ENCODE results near the gene OTUD3. TPM values are rescaled to one million over a fixed set of nuclear protein-coding genes. Genes with fewer than 3 reads are reported as not detected.
"Not testable (repeated sequence)": the region's sequence is repeated elsewhere in the genome, so short reads cannot be mapped to it uniquely, and the experiment has no call there.

OTUD3 gene
- total RNA-seq, 6 experiments from 2014 or later, result 5.4 to 8.3 (median 7.5) TPM

- no peak for TF ChIP-seq CTCF (IDR thresholded peaks at IDR 0.05)
- Mint-ChIP-seq H3K36me3 (ENCODE audit: low read depth) (no peaks in the 10 kb centered on the region), H3K9me3 (no peaks in the 10 kb centered on the region), H3K4me3 (no peak overlapping the region), H3K27me3 (ENCODE audit: insufficient read depth) (peaks cover 16% of the 10 kb centered on the region), H3K4me1 (ENCODE audit: low read depth) (peaks cover 3% of the 10 kb centered on the region; the same call in 1 of the 2 replicates), H3K27ac (no peak overlapping the region)
- DNase-seq, result no peak
Measured at GRCh38 chr1:19923953-19924346, 41.8 kb downstream of the OTUD3 start.

GRCh38 chr1:19925342-19926070, 43.3 kb downstream of the OTUD3 start:
- TF ChIP-seq CTCF (IDR thresholded peaks at IDR 0.05), result no peak
- no peak overlapping the region for H3K27ac Mint-ChIP-seq
- H3K9me3 Mint-ChIP-seq, result peaks cover 2% of the 10 kb centered on the region; the same call in 1 of the 2 replicates
- no peak for DNase-seq
- no peaks in the 10 kb centered on the region for H3K4me1 Mint-ChIP-seq (ENCODE audit: low read depth)
- no peaks in the 10 kb centered on the region for H3K36me3 Mint-ChIP-seq (ENCODE audit: low read depth)
- H3K4me3 Mint-ChIP-seq, result no peak overlapping the region
- peaks cover 18% of the 10 kb centered on the region for H3K27me3 Mint-ChIP-seq (ENCODE audit: insufficient read depth)

- Mint-ChIP-seq H3K9me3 (peaks cover 12% of the 10 kb centered on the region), H3K27me3 (ENCODE audit: insufficient read depth) (peaks cover 21% of the 10 kb centered on the region), H3K4me3 (no peak overlapping the region), H3K36me3 (ENCODE audit: low read depth) (no peaks in the 10 kb centered on the region), H3K27ac (no peak overlapping the region), H3K4me1 (ENCODE audit: low read depth) (no peaks in the 10 kb centered on the region)
- TF ChIP-seq CTCF (IDR thresholded peaks at IDR 0.05), result no peak
- DNase-seq, result no peak
Measured at GRCh38 chr1:19926296-19927129, 44.3 kb downstream of the OTUD3 start.

- Mint-ChIP-seq H3K9me3 (peaks cover 17% of the 10 kb centered on the region), H3K27me3 (ENCODE audit: insufficient read depth) (peaks cover 21% of the 10 kb centered on the region)
- H3K27ac Mint-ChIP-seq; DNase-seq; H3K4me1 Mint-ChIP-seq (ENCODE audit: low read depth); H3K36me3 Mint-ChIP-seq (ENCODE audit: low read depth); H3K4me3 Mint-ChIP-seq: not testable (repeated sequence)
Measured at GRCh38 chr1:19927130-19927421, 44.9 kb downstream of the OTUD3 start.

GRCh38 chr1:19932866-19933265, 50.7 kb downstream of the OTUD3 start:
- Mint-ChIP-seq H3K27me3 (ENCODE audit: insufficient read depth) (peaks cover 10% of the 10 kb centered on the region), H3K9me3 (peaks cover 26% of the 10 kb centered on the region), H3K36me3 (ENCODE audit: low read depth) (no peaks in the 10 kb centered on the region; the same call in 1 of the 2 replicates), H3K27ac (no peak overlapping the region), H3K4me3 (no peak overlapping the region), H3K4me1 (ENCODE audit: low read depth) (no peaks in the 10 kb centered on the region)
- no peak for DNase-seq
- no peak for TF ChIP-seq CTCF (IDR thresholded peaks at IDR 0.05)

GRCh38 chr1:19934336-19934735, 52.1 kb downstream of the OTUD3 start:
- Mint-ChIP-seq H3K36me3 (ENCODE audit: low read depth) (no peaks in the 10 kb centered on the region; the same call in 1 of the 2 replicates), H3K9me3 (peaks cover 26% of the 10 kb centered on the region), H3K4me3 (no peak overlapping the region), H3K27ac (no peak overlapping the region), H3K4me1 (ENCODE audit: low read depth) (no peaks in the 10 kb centered on the region), H3K27me3 (ENCODE audit: insufficient read depth) (peaks cover 8% of the 10 kb centered on the region)
- DNase-seq, result no peak
- TF ChIP-seq CTCF (IDR thresholded peaks at IDR 0.05), result no peak
